NT2/D1 (cell line): ENCODE results near the gene KCNJ10.

Experiments used
- YY1 ChIP-seq: IDR thresholded peaks from 2 replicates; pipeline ENCODE4 v1.6.1; 2011; ENCODE audit not compliant: insufficient read length, insufficient read depth
- ZNF274 ChIP-seq: IDR thresholded peaks from 2 replicates; pipeline ENCODE4 v1.6.1; 2011; ENCODE audit warnings: mild to moderate bottlenecking, low read depth, low read length

GRCh38 chr1:159974350-159974965 lies 95.5 kb downstream of the KCNJ10 start:
- TF ChIP-seq ZNF274 (no peak), YY1 (no peak)
